ENCODE measurements around the gene PSG7.
"Not testable (repeated sequence)": the region's sequence is repeated elsewhere in the genome, so short reads cannot be mapped to it uniquely, and the experiment has no call there.

Gene PSG7

DNA sequence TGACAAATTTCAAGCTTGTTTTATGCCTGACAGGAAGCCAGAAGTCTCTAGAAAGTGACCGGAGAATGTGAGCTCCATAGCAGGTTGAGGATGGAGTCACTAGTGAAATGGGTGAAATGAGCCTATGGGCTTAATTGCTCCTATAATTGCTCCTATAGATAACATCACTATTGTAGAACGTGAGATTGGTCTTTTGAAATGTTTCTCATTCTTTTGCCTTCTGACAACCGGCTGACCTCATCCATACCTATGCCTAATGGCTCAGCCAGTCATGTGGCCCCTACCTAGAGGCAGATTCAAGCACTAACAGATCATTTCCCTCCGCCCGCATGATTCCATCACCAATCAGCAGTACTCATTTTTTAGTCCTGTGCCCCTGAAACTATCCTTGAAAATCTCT, 23.5 kb downstream of the PSG7 start:
- not testable (repeated sequence) for DNase-seq (ENCODE audit: low read depth)

DNA sequence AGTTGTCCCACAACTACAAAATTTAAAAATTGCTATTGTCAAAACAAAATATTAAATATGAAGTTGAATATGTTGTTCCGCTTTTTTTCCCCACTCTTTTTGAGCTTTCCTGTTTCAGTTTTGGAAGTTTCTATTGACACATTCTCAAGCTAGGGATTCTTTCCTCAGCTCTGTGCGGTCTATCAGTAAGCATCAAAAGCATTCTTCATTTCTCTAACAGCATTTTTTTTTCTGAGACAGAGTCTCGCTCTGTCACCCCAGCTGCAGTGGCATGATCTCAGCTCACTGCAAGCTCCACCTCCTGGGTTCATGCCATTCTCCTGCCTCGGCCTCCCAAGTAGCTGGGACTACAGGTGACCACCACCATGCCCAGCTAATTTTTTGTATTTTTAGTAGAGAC, 24.1 kb downstream of the PSG7 start:
- not testable (repeated sequence) for DNase-seq (ENCODE audit: low read depth)

DNA sequence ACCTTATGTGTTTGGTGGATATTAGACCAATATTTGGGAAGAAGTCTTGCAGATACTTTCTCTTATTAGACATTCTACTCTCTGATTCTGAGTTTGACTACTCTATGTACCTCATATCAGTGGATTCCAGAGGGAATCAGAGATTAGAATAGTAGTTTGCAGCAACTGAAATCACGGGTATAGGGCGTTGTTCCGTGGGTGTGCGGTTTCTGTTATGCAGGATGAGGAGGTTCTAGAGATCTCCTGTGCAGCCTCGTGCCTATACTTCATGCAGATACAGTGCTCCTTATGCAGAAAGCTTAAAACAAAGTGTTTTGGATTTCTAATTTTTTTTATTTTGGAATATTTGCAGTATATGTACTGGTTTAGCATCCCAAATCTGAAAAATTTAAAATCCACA, 25.3 kb downstream of the PSG7 start:
- DNase-seq (ENCODE audit: low read depth) = not testable (repeated sequence)

DNA sequence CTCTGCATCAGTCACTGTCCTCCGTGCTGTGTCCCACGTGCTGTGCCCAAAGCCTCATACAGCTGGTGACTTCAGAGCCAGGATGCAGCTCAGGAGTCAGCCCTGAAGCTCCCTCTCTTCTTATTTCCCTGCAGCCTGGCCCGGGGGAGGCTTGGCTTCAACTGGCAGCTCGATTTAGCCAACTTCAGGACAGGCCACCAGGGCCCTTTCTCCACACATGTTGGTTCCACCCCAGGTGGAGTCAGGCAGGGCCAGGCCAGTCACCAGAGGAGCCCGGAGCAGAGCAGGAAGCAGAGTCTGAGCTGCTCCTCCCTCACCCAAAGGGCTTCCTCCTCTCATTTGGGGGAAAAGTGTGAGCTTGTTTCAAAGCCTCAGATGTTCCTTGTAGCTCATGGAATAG, 30.8 kb downstream of the PSG7 start:
- not testable (repeated sequence) for DNase-seq (ENCODE audit: low read depth)

DNA sequence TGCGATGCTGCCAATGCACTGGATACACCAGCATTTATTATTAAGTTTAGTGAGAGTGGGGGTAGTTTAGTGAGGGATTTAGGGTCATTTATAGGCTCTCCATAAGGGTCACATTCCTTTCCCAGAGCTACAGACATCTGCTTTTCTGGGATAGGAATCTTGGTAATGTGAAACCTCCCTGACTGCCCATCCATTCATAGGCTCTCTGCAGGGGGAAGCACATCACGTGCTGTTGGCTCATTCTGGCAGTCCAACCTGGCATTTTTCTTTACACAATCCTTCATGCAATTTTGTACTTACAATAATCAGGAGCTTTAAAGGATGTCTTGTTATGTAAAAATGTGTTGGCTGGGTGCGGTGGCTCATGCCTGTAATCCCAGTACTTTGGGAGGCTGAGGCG, 36.4 kb downstream of the PSG7 start:
- not testable (repeated sequence) for DNase-seq (ENCODE audit: low read depth)

DNA sequence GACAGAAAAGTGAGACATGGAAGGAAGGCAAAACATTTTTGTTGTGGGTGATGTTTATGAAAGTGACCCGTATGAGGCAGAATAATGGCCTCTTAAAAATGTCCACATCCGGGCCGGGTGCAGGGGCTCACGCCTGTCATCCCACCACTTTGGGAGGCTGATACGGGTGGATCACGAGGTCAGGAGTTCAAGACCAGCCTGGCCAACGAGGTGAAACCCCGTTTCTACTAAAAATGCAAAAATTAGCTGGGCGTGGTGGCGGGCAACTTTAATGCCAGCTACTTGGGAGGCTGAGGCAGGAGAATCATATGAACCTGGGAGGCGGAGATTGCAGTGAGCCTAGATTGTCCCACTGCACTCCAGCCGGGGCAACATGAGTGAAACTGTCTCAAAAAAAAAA, 37.3 kb downstream of the PSG7 start:
- not testable (repeated sequence) for DNase-seq (ENCODE audit: low read depth)

DNA sequence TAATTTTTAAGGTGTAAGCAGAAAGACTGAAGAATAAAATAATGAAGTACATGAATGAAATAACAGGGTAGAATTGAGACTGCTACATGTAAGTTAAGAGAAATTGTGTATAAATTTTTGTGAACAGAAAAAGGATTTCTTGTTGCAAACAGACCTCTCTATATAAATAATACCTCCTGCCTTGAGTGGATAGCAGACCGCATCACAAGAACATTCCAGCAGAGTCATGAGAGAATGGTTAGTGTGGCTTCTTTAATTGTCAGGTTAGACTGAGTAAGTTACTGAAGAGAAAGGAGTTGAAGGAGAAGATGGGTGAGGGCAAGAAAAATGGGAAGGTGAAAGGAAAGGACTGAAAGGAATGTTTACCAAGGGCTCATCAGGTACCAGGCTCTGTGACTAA, 37.9 kb downstream of the PSG7 start:
- not testable (repeated sequence) for DNase-seq (ENCODE audit: low read depth)

DNA sequence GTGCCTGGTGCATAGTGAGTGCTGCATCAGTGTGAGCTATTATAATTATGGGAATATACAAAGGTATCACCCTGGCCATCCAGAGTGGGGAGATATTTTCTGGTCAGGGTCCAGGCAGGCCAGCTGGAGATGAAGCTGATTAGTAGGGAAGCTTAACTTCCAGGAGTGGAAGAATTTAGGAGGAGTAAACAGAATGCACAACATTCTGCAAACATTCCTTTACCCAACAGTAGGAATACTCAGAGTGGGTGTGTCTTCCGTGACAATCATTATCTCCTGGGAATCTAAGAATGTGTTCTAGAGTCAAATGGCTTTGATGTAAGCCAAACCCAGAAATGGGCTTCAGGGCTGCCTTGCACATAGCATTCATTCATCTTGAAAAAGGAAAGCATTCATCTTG, 38.4 kb downstream of the PSG7 start:
- DNase-seq (ENCODE audit: low read depth) = not testable (repeated sequence)

DNA sequence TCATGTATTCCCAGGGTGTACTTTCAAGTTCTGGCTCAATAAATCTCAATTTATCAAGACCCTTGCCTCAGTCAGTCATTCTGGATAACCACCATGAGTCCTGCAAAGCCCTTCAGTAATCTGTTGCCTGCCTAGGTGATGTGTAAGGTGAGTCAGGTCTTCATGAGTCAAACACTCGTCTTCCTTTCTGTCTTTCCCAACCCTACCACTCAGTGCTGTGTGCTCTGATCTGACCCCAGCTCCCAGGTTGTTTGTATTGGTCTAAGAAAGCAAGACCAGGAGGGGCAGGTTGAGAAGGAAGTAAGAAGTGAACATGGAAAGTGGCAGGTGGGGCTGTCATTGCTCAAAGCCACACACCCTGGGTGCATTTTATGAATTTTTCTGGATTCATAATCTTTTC, 39.3 kb downstream of the PSG7 start:
- DNase-seq (ENCODE audit: low read depth) = not testable (repeated sequence)

DNA sequence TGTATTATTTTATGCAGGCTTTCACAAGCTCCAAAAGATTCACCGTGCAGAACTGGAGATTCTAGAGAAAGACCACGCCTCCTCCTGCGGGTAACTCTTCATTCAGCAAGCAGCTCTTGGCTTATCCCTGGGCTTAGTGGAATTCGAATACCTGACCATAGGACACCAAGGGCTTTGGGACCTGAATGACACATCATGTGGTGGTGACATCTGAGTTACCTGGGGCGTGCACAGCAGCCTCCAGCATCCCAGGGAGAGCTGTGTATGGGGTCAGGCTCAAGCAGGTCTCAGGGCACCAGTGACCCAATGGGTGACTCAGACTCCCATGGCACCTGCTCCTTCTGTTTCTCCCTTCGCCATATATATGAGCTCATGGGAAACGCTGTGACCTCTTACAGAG, 46.6 kb downstream of the PSG7 start:
- not testable (repeated sequence) for DNase-seq (ENCODE audit: low read depth)

DNA sequence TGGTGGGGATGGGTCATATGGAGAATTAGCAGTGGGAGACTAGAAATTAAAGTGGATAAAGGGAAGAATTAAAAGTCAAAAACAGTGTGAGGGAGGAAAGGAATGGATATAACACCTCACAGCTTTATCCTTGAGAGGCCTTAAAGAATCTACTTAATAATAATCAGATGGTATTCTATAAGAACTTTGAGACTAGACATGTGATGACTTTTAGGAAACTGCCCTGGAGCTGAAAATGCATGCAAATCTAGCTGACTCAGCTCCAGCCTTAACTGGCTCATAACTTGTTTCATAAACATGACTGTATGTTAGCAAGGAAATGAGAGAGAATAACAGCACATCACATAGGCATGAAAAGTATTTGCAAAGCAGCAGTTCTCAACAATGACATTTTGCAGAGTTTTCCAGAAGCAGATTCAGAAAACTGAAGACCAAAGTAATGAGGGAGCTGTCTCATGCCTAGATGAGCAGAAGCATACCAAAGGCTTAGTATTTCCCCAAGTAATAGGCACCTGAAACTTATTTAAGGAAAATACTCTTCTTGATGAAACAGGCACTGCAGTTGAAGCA, 49.0 kb downstream of the PSG7 start:
- DNase-seq (ENCODE audit: low read depth) = not testable (repeated sequence)

DNA sequence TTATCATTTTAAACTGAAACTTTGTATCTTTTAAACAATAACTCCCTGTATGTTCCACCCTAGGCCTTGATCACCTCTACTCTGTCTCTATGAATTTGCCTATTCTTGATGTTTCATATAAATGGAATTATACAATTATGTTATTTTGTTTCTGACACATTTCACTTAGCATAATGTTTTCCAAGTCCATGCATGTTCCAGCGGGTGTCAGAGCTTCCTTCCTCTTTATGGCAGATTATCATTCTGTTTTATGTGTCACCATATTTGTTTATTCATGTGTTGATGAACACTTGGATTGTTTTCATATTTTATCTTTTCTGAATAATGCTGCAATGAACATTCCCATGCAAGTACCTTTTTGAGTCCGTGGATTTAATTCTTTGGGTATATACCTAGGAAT, 54.3 kb downstream of the PSG7 start:
- DNase-seq (ENCODE audit: low read depth) = not testable (repeated sequence)

DNA sequence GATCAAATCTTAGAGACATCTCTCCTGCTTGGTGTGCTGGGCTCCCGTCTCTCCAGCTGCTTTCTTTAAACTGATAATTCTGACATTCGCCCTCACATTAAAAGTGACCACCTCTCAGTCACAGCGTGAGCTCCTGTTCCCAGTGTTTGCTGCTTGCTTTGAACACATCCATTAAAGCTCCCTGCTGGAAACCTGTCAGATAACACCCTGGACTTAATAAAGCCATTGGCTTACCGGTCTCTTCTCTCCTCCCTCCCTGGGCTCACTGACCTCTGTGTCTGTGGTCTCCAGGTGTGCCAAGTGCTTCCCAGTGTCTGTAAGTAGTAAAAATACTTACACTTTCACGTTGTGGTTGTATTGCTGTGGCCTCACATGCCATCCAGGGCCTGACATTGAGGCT, 55.0 kb downstream of the PSG7 start:
- DNase-seq (ENCODE audit: low read depth) = not testable (repeated sequence)

DNA sequence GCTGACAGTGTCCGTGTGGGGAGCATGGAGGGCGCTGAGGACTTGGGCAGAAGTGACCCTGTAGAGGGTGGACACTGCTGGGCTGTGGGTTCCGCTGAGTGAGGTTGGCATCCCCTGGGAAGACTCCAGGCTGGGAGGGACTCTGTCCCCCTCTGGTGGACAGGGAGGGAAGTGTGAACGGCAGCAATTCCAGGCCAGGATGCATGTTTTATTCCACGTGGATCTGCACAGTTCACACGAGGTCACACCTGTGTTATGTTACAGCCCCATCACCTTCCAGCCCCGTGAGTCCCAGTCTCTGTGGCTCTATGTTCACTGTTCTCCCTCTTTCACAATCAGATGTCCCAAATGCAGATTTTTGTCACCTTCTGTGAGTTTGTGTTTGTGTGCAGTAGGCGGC, 55.7 kb downstream of the PSG7 start:
- not testable (repeated sequence) for DNase-seq (ENCODE audit: low read depth)

DNA sequence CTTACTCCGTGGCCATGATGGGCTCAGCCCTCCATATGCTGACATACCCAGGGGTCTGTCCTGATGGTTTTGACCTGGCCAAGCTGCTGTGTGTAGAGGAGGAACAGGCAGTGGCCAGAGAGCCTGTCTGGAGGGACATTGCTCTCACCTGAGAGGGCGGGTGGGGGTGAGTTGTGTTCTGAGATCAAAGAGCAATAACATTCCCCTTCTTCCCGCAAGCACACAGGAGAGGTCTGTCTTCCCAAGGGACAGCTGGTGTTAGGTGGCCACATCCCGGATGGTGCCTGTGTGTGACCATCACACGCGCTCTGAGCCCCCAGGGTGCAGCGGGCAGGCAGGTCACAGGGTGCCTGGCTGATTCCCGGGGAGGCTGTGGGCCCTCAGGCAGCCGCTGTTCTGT, 56.4 kb downstream of the PSG7 start:
- not testable (repeated sequence) for DNase-seq (ENCODE audit: low read depth)

DNA sequence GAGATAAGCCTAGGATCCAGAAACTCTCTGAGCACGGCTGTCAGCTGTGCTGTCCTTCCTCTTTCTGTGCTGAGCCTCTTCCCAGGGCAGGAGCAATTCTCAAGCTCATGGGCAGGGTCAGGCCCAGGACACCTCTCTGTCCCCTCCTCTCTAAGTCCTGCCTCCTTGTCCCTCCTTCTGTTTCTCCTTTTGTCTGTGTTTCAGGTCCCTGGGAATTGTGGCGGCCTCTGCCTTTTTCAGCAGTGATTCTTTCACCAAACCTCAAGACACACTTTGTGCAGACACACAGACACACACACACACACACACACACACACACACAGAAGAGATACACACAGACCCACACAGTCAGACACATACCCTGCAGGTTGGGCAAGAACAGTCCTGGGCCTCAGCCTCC, 57.4 kb downstream of the PSG7 start, which contains the start of gene PSG1:
Gene PSG1, minus strand, starts transcription at position 101 of the 400 bp plus-strand sequence. CDS start 132 bp downstream, outside the sequence.
- no peak for DNase-seq (ENCODE audit: low read depth)

DNA sequence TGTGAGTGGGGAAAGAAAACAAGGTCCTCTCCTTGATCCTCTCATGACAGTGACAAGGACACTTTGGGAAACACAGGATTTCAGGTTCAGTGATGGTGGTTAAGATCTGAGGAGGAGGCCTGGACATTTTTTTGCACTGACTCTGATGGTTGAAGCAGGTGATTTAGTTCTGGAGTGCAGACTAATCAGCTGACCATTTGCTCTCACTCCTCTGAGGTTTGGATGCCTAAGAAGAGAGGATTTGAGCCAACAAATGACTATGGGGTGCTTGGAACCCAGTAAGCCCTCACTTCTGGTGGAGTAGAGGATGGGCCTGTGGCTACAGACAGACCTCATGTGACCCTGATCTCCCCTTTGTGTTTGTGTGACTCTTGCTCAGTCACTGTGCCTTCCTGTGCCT, 60.4 kb downstream of the PSG7 start:
- DNase-seq (ENCODE audit: low read depth) = not testable (repeated sequence)

DNA sequence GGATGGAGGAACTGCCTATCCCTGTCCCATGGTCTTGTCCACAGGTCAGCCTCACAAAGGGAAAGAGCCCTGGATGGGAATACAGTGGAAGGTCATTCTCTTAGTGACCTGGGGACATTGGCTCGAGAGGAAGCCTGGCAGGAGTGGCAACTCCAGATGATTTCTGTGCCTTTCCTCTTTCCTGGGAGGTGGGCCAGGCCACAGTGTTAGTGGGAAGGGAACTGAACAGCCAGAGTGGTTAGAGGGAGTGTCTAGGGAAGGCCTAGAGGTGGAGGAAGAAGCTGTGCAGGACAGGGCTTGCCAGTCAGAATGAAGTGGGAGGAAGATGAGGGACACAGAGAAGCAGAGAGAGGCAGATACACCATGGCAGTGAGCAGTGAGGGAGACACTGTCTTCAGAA, 61.1 kb downstream of the PSG7 start:
- DNase-seq (ENCODE audit: low read depth) = not testable (repeated sequence)

DNA sequence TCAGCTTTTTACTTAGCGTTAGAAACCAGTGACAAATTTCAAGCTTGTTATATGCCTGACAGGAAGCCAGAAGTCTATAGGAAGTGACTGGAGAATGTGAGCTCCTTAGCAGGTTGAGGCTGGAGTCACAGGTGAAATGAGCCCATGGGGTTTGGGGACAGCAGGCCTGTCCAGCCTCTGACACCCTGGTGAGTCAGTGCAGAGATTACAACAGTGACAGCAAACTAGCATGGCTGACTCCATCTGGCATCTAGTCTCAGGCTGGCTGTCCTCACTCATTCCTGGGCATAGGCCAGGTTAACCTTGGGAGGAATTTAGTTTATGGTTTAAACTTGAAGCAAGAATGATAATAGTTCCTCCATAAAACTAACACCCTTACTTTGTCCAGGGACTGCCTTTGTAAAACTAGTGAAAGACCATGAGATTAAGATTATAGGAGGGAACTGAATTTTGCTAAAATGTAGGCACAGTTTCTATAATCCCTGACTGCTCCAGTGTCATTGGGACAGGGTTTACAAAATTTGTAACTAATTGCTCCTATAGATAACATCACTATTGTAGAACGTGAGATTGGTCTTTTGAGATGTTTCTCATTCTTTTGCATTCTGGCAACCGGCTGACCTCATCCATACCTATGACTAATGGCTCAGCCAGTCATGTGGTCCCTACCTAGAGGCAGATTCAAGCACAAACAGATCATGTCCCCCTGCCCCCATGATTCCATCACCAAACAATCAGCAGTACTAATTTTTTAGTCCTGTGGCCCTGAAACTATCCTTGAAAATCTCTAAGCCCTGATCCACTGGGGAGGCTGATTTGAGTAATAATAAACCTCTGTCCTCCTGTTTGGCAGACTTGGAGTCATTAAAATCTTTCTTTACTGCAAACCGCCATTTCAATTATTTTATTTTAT, 61.9 kb downstream of the PSG7 start:
- not testable (repeated sequence) for DNase-seq (ENCODE audit: low read depth)

DNA sequence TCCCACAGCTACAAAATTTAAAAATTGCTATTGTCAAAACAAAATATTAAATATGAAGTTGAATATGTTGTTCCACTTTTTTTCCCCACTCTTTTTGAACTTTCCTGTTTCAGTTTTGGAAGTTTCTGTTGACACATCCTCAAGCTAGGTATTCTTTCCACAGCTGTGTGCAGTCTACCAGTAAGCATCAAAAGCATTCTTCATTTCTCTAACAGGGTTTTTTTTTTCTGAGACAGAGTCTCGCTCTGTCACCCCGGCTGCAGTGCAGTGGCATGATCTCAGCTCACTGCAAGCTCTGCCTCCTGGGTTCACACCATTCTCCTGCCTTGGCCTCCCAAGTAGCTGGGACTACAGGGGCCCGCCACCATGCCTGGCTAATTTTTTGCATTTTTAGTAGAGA, 62.9 kb downstream of the PSG7 start:
- not testable (repeated sequence) for DNase-seq (ENCODE audit: low read depth)
